GM12874 (cell line): ENCODE measurements around the gene NAALADL1.

ENCODE experiments used
- TF ChIP-seq, protein P1 (sequence below): IDR thresholded peaks from 2 replicates; pipeline ENCODE4 v1.5.1; 2011; ENCODE audit warnings: low read depth, mild to moderate bottlenecking, control low read depth, low read length, moderate library complexity; ENCODE audit not compliant: insufficient read depth

The NAALADL1 gene

DNA sequence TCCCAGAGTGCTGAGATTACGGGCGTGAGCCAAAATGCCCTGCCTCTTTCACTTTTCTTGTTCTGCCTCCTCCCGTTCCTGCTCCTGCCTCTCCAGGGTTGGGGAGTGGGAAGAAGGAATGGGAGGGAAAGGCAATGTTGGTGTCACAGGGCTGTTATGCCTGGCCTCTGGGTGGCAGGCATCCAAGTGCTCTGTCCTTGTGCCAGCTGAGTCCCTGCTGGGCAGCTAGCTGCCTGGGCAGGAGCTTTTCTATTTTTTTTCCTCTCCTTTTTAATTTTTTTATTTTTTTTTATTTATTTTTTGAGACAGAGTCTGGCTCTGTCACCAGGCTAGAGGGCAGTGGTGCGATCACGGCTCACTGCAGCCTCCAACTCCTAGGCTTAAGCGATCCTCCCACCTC lies 21.4 kb downstream of the NAALADL1 start:
- TF ChIP-seq, protein P1, sequence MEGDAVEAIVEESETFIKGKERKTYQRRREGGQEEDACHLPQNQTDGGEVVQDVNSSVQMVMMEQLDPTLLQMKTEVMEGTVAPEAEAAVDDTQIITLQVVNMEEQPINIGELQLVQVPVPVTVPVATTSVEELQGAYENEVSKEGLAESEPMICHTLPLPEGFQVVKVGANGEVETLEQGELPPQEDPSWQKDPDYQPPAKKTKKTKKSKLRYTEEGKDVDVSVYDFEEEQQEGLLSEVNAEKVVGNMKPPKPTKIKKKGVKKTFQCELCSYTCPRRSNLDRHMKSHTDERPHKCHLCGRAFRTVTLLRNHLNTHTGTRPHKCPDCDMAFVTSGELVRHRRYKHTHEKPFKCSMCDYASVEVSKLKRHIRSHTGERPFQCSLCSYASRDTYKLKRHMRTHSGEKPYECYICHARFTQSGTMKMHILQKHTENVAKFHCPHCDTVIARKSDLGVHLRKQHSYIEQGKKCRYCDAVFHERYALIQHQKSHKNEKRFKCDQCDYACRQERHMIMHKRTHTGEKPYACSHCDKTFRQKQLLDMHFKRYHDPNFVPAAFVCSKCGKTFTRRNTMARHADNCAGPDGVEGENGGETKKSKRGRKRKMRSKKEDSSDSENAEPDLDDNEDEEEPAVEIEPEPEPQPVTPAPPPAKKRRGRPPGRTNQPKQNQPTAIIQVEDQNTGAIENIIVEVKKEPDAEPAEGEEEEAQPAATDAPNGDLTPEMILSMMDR = no peak

DNA sequence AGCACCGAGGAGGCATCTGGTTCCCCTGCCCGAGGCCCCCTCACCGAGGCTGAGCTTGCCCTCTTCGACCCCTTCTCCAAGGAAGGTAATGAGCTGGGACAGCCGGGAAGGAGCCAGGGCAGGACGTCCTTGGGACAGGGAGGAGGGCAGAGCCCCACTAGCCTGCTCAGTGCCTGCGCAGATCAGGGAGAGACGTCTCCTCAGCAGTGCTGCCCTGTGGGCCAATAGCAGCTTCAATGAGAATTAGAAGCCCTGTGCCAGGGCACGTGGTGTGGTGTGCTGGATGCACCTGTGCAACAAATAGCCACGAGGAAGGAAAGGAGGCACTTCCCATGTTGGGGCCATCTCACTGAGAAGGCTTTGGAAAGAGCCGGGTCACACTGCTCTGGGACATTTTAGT lies 22.8 kb downstream of the NAALADL1 start:
- TF ChIP-seq, protein P1 = no peak

DNA sequence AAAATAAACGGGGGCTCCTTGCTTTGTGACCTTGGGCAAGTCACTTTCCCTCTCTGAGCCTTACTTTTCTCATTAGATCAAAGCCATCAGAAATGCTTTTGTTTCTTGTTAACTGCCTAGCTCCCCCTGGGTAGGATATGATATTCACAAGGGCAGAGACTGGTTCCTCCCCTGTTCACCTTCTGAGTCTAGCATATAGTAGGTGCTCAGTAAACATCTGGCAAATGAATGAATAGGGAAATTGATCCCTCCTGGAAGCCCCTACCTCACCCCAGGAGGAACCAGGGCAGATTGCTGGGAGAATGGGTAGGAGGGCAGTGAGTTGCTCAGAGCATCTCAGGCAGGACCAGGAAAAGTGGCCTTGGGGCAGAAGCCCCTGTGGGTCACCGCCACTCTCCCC lies 23.9 kb downstream of the NAALADL1 start:
- TF ChIP-seq, protein P1 = no peak

DNA sequence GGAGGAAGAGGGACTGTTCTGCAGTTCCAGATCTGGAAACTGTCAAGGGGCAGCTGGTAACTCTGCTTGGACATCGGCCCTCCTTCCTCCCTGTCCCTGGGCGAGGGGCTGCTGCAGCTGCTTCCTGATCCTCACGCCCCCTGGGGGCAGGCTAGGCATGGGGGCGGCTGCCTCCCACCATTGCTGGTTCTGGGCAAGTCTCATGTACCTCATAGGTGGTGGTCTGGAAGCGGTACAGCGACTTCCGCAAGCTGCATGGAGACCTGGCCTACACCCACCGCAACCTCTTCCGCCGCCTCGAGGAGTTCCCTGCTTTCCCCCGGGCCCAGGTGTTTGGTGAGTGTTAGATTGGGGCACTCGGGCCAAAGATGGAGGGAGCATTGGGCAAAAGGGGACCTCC lies 26.1 kb downstream of the NAALADL1 start:
- TF ChIP-seq, protein P1 = no peak

DNA sequence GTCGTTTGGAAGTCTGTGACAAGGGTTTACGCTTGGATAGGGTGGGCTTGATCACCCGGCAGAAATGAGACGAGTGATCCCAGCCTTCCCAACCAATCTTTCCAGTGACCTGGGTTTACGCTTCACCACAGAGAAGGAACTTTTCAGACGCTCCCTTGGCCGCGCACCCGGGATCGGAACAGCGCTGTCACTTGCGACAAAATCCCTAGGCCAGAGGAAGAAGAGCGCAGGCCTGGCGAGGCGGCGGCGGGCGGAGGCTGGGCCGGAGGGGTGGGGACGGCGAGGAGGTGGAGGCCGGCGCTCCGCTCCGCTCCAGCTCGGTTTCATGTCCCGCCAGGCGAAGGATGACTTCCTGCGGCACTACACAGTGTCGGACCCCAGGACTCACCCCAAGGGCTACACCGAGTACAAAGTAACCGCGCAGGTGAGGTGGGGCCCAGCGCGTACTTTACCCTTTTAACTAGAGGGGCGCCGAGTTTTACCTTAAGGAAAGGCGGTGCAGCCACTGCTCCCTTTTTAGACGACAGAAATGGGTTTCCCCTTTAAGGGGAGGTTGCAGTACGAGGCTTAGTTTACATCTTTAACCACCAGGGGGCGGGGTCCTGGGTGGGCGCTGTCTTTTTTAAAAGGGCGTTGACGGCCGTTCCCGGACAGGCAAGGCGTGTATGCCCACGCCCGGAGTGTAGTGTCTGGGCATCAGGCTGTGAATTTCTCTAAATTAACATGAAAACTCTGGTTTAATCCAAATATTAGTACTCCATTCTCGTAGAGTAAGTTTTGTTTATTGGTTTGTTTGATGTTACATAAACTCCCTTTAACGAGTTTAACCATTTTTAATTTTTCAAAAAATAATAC lies 30.9 kb downstream of the NAALADL1 start, which contains the start of gene SNX15:
Gene SNX15 (plus strand): TSS at position 227 of the 855 bp plus-strand sequence. CDS start 99 bp downstream, at position 326.
- TF ChIP-seq, protein P1 = peak; percentile 29; the same call in 1 of the 2 replicates

DNA sequence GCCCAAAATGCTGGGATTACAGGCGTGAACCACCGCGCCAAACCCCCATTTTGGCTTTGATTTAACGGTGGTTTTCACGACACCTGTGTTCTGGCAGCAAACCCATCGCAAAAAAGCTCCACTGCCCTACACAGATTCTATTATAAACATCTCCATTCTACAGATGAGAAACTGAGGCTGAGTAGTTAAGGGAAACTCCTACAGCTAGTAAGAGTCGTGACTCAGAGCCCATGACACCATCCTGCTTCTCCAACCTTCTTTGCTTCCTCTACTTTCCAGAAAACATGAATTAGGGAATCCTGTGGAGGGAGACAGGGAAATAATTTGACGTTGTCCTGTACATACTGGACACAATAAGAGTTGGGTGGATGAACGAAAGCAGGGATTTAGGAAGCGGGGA lies 31.5 kb downstream of the NAALADL1 start:
- TF ChIP-seq, protein P1 = no peak

DNA sequence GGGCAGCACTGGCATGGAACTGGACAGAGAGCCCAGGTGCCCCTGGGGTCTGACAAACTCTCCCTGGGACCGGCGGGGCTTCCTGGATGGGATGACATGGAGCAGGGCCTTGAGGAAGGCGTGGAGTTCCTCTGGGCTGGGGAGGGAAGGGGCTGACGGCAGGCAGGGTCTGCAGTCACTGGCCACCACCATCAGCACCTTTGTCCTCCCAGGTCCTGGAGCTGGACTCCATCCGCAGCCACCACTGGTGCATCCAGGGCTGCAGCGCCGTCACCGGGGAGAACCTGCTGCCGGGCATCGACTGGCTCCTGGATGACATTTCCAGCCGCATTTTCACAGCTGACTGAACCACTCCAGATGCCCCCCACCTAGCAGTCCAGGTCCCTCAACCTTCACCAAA lies 36.8 kb downstream of the NAALADL1 start:
- TF ChIP-seq, protein P1 = no peak
